K562 (cell line): ENCODE results near the gene RHOC. TPM values are rescaled to one million over a fixed set of nuclear protein-coding genes. Genes with fewer than 3 reads are reported as not detected.

Experiments used
- ATAC-seq: fragments of 200-7000 bp; cut with Tn5 transposase; 3 replicates; pipeline ENCODE4 v1.9.1; 2020; ENCODE audit warnings: moderate library complexity
- BruUV-seq: library from RNA; stranded (reverse); fragments of 400-500 nt; replicated peaks from 2 replicates; lab custom pipeline; 2021; lab: Mats Ljungman, UMichigan
- CTCF ChIA-PET: fragments of 300-600 bp; formaldehyde crosslinking; extraction: SDS; loops from one replicate; lab custom pipeline; 2021; ENCODE audit warnings: low intra/inter-chr PET ratio; lab: Yijun Ruan, JAX
- POLR2A ChIA-PET: fragments of 300-600, 350-650 bp; sonication (Branson Sonifier 250); formaldehyde crosslinking; extraction: SDS; loops from one replicate; lab custom pipeline; 2021; ENCODE audit warnings: antibody characterized with exemption, inconsistent platforms; lab: Yijun Ruan, JAX
- DNase-seq, 4 experiments: peaks; one replicate each; pipeline versions ENCODE4 v3.0.0 to v3.0.0-alpha.2; 2011 to 2018; ENCODE audit warnings: low spot score in 3 of 4, mixed read lengths in 3 of 4; ENCODE audit errors: extremely low read depth in 1 of 4
- FAIRE-seq: peaks from 2 replicates; lab custom pipeline; 2011; peaks lifted over from hg19 to GRCh38; lab: Jason Lieb, UNC
- H2AFZ ChIP-seq: 2 replicates; pipeline ENCODE4 v1.6.0; 2011; ENCODE audit warnings: low read depth, low read length, control low read depth, inconsistent platforms
- H3K27ac ChIP-seq: fragments of 200-600 bp; 3 replicates; pipeline ENCODE4 v1.8.0; 2011; ENCODE audit warnings: low read depth, mild to moderate bottlenecking, control low read depth, inconsistent platforms, low read length, moderate library complexity, mixed read lengths; ENCODE audit errors: extremely low read depth
- H3K27me3 ChIP-seq, 2 experiments: fragments of 300-600 bp in 1 of 2; 2 replicates in 1 of 2; 3 replicates in 1 of 2; pipeline versions ENCODE4 v1.6.0 to v1.8.0; 2011; ENCODE audit warnings: inconsistent platforms in 2 of 2, low read length in 2 of 2, mild to moderate bottlenecking in 1 of 2, mixed read lengths in 1 of 2, moderate library complexity in 1 of 2; ENCODE audit not compliant: control insufficient read depth in 2 of 2, insufficient read depth in 2 of 2
- H3K36me3 ChIP-seq: fragments of 300-600 bp; 3 replicates; pipeline ENCODE4 v1.8.0; 2011; ENCODE audit warnings: mild to moderate bottlenecking, low read length, inconsistent platforms; ENCODE audit not compliant: control insufficient read depth, insufficient read depth
- H3K4me1 ChIP-seq, 2 experiments: fragments of 200-600 bp in 1 of 2; replicated peaks in 1 of 2; 2 replicates in 1 of 2; 3 replicates in 1 of 2; pipeline versions ENCODE4 v1.5.1 to v1.8.0; 2011; ENCODE audit warnings: inconsistent platforms in 2 of 2, low read length in 2 of 2, mild to moderate bottlenecking in 1 of 2, mixed read lengths in 1 of 2, moderate library complexity in 1 of 2; ENCODE audit not compliant: control insufficient read depth in 2 of 2, insufficient read depth in 2 of 2
- H3K4me2 ChIP-seq: 2 replicates; pipeline ENCODE4 v1.6.1; 2011; ENCODE audit warnings: low read length, control low read depth, inconsistent platforms, mixed read lengths; ENCODE audit not compliant: insufficient read depth
- H3K4me3 ChIP-seq: fragments of 200-600 bp; sonication (generic), shearing (Covaris generic); 2 replicates; pipeline ENCODE4 v1.5.1; 2016; ENCODE audit warnings: control low read depth, inconsistent platforms
- H3K79me2 ChIP-seq: fragments of 200-600 bp; 3 replicates; pipeline ENCODE4 v1.8.0; 2011; ENCODE audit warnings: low read length, inconsistent platforms; ENCODE audit not compliant: control insufficient read depth, insufficient read depth
- H3K9ac ChIP-seq, 2 experiments: 2 replicates each; pipeline versions ENCODE4 v1.6.0 to v1.6.1; 2011; ENCODE audit warnings: low read depth in 2 of 2, low read length in 2 of 2, control low read depth in 1 of 2, inconsistent platforms in 1 of 2, mild to moderate bottlenecking in 1 of 2, mixed read lengths in 1 of 2; ENCODE audit not compliant: insufficient read depth in 1 of 2
- H3K9me1 ChIP-seq: one replicate; pipeline ENCODE4 v1.6.0; 2011; ENCODE audit warnings: inconsistent platforms, mild to moderate bottlenecking, low read length, moderate library complexity; ENCODE audit not compliant: control insufficient read depth, insufficient read depth
- H3K9me3 ChIP-seq: replicated peaks from 2 replicates; pipeline ENCODE4 v1.5.1; 2011; ENCODE audit warnings: low read depth, low read length, inconsistent platforms; ENCODE audit not compliant: control insufficient read depth, insufficient read depth
- H4K20me1 ChIP-seq: replicated peaks from 2 replicates; pipeline ENCODE4 v1.6.1; 2011; ENCODE audit warnings: low read length, inconsistent platforms, mixed read lengths; ENCODE audit not compliant: control insufficient read depth, insufficient read depth
- ADNP ChIP-seq: fragments of 200-800 bp; sonication (Bioruptor generic); IDR thresholded peaks from 2 replicates; pipeline ENCODE4 v1.6.1; 2016; ENCODE audit warnings: missing genetic modification characterization, missing compliant biosample characterization
- BRD4 ChIP-seq: fragments of 200-600 bp; sonication (generic); IDR thresholded peaks from 2 replicates; pipeline ENCODE4 v1.6.1; 2017; ENCODE audit warnings: inconsistent platforms
- E2F3 ChIP-seq: fragments of 250-450 bp; sonication (Bioruptor Pico); IDR thresholded peaks from 2 replicates; pipeline ENCODE4 v1.4.0; 2020; ENCODE audit warnings: mild to moderate bottlenecking
- FOXP1 ChIP-seq: sonication (generic); formaldehyde crosslinking; IDR thresholded peaks from 2 replicates; pipeline ENCODE4 v1.8.0; 2022; ENCODE audit warnings: mild to moderate bottlenecking, missing genetic modification reagents
- ID3 ChIP-seq, 2 experiments: fragments of 250-450 bp in 1 of 2; fragments of 450-650 bp in 1 of 2; sonication (Bioruptor Pico) in 1 of 2; IDR thresholded peaks; 2 replicates each; pipeline versions ENCODE4 v1.6.1 to v1.8.0; 2016 to 2021; ENCODE audit warnings: mild to moderate bottlenecking in 2 of 2, moderate library complexity in 2 of 2, missing compliant biosample characterization in 1 of 2, missing genetic modification characterization in 1 of 2
- MTA2 ChIP-seq: fragments of 450-650 bp; IDR thresholded peaks from 2 replicates; pipeline ENCODE4 v1.6.1; 2016; ENCODE audit warnings: low read depth
- RBM34 ChIP-seq: fragments of 200-400 bp; formaldehyde crosslinking; IDR thresholded peaks from 2 replicates; pipeline ENCODE4 v1.6.1; 2018; ENCODE audit warnings: low read length, borderline replicate concordance; ENCODE audit not compliant: insufficient read depth
- TAF15 ChIP-seq: fragments of 200-400 bp; formaldehyde crosslinking; IDR thresholded peaks from 2 replicates; pipeline ENCODE4 v1.6.1; 2017; ENCODE audit warnings: mild to moderate bottlenecking, low read depth, low read length, moderate library complexity
- ZFX ChIP-seq: sonication (generic); formaldehyde crosslinking; IDR thresholded peaks from 2 replicates; pipeline ENCODE4 v1.8.0; 2022; ENCODE audit warnings: mild to moderate bottlenecking, missing genetic modification reagents, moderate library complexity
- ZNF347 ChIP-seq: fragments of 450-650 bp; formaldehyde crosslinking; IDR thresholded peaks from 2 replicates; pipeline ENCODE4 v1.4.0; 2020; ENCODE audit warnings: low read depth, mild to moderate bottlenecking, moderate library complexity
- ZNF431 ChIP-seq: sonication (generic); formaldehyde crosslinking; IDR thresholded peaks from 2 replicates; pipeline ENCODE4 v1.8.0; 2022; ENCODE audit warnings: mild to moderate bottlenecking, missing genetic modification reagents
- ZNF444 ChIP-seq: fragments of 250-450 bp; sonication (Bioruptor Pico); IDR thresholded peaks from 2 replicates; pipeline ENCODE4 v1.4.0; 2020; ENCODE audit warnings: mild to moderate bottlenecking, moderate library complexity
- ZNF695 ChIP-seq: fragments of 450-650 bp; formaldehyde crosslinking; IDR thresholded peaks from 2 replicates; pipeline ENCODE4 v1.4.0; 2020; ENCODE audit warnings: mild to moderate bottlenecking, moderate library complexity
- ZNF77 ChIP-seq: fragments of 250-450 bp; sonication (Bioruptor Pico); IDR thresholded peaks from 2 replicates; pipeline ENCODE4 v1.5.0; 2020
- WGBS: fragments of 100-300 bp; shearing (Covaris generic); methylation state at CpG from one replicate; pipeline ENCODE4 v1.1.6; 2016; ENCODE audit warnings: low coverage, mixed read lengths; ENCODE audit not compliant: insufficient coverage; ENCODE audit errors: missing lambda C conversion rate; 5-methylcytosine and 5-hydroxymethylcytosine counted together
- in situ Hi-C: fragments of 300-500 bp; cut with MboI; formaldehyde crosslinking; loops from 4 replicates; pipeline ENCODE4 v1.15.0; 2018; ENCODE audit warnings: inconsistent platforms, mixed read lengths
- intact Hi-C: fragments of 100-400 bp; cut with micrococcal nuclease; formaldehyde crosslinking; loops from 2 replicates; pipeline ENCODE4 v1.14.2; 2022
- polyA plus RNA-seq, 8 experiments: library from polyadenylated mRNA; depleted of rRNA in 4 of 8; stranded (reverse) in 5 of 8; unstranded in 3 of 8; fragments of >200 nt; fragmentation: Nextera tagmentation in 2 of 8; fragmentation: Illumina TruSeq in 1 of 8; extraction: Ambion mirVana in 2 of 8; extraction: Trizol in 1 of 8; gene quantifications; 2 replicates each; pipeline versions ENCODE4 v1.2.1 to v1.2.3, GENCODE V29; 2011 to 2014; ENCODE audit warnings: inconsistent platforms in 1 of 8, missing spikeins in 1 of 8
- total RNA-seq, 7 experiments: library from RNA; depleted of rRNA in 6 of 7; stranded (reverse); fragments of >200 nt in 6 of 7; fragmentation: Illumina TruSeq in 2 of 7; extraction: Trizol in 2 of 7; gene quantifications; 2 replicates each; pipeline versions ENCODE4 v1.2.1 to v1.2.3, GENCODE V29; 2011 to 2021; ENCODE audit warnings: low replicate concordance in 1 of 7
- TF ChIP-seq, protein P1 (sequence below): fragments of 200-400 bp; formaldehyde crosslinking; IDR thresholded peaks from 2 replicates; pipeline ENCODE4 v1.6.1; 2017; ENCODE audit warnings: mild to moderate bottlenecking, low read depth, low read length, moderate library complexity

Gene RHOC
- total and polyA plus RNA-seq, 9 of the 15 experiments (the other 6 are each of a cell fraction or from before 2014, with no cell fraction given) = 35.2 to 364 (median 204) TPM

GRCh38 chr1:112706505-112707220 is at the start of gene RHOC (continued):
- TF ChIP-seq ZNF77 (CRISPR knock-in tag) (no peak), FOXP1 (CRISPR knock-in tag) (0 out of 2 replicates have a peak, but pooled peaks have one; percentile 18), TAF15 (no peak), ADNP (no peak), BRD4 (no peak), E2F3 (CRISPR knock-in tag) (0 out of 2 replicates have a peak, but pooled peaks have one; percentile 26), RBM34 (no peak), MTA2 (no peak)

- no TSS peak for BruUV-seq
- POLR2A ChIA-PET = interaction anchor here (1.2 to 1.4 kb wide), 2 partner anchors 11 to 38 kb away, joined by 3 read pairs; no protein-coding TSS in a partner anchor
- H3K4me2 ChIP-seq = no peak overlapping the region
- peaks cover 26 to 27% of the 10 kb centered on the region in 2 experiments for H3K27me3 ChIP-seq
- H4K20me1 ChIP-seq = no peaks in the 10 kb centered on the region
- no peaks in the 10 kb centered on the region for H3K4me1 ChIP-seq
- H3K9me3 ChIP-seq = no peaks in the 10 kb centered on the region
- in situ Hi-C loops = no loop called here
- CTCF ChIA-PET = no interaction called here
- no peak overlapping the region for H3K9ac ChIP-seq
- no peaks in the 10 kb centered on the region for H3K36me3 ChIP-seq
- no peaks in the 10 kb centered on the region for H3K9me1 ChIP-seq
- TF ChIP-seq ZFX (CRISPR knock-in tag) = no peak
- no peak for TF ChIP-seq ZNF444 (CRISPR knock-in tag)
- no peak for TF ChIP-seq ZNF695 (CRISPR knock-in tag)
- TF ChIP-seq, protein P1, sequence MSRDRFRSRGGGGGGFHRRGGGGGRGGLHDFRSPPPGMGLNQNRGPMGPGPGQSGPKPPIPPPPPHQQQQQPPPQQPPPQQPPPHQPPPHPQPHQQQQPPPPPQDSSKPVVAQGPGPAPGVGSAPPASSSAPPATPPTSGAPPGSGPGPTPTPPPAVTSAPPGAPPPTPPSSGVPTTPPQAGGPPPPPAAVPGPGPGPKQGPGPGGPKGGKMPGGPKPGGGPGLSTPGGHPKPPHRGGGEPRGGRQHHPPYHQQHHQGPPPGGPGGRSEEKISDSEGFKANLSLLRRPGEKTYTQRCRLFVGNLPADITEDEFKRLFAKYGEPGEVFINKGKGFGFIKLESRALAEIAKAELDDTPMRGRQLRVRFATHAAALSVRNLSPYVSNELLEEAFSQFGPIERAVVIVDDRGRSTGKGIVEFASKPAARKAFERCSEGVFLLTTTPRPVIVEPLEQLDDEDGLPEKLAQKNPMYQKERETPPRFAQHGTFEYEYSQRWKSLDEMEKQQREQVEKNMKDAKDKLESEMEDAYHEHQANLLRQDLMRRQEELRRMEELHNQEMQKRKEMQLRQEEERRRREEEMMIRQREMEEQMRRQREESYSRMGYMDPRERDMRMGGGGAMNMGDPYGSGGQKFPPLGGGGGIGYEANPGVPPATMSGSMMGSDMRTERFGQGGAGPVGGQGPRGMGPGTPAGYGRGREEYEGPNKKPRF = no peak
- TF ChIP-seq ID3 (CRISPR knock-in tag; IDR thresholded peaks at IDR 0.05) = no peak
- TF ChIP-seq ID3 (tag; IDR thresholded peaks at IDR 0.05) = no peak
- no peak for TF ChIP-seq ZNF431 (CRISPR knock-in tag)
- no peak for TF ChIP-seq ZNF347
- no peak overlapping the region for H3K27ac ChIP-seq
- intact Hi-C loops = no loop called here
- H3K79me2 ChIP-seq = no peaks in the 10 kb centered on the region
- H2AFZ ChIP-seq = no peak overlapping the region
- H3K4me3 ChIP-seq = no peak overlapping the region
- no peak for DNase-seq
- ATAC-seq = no peak
- FAIRE-seq = no peak
- 0% methylated on average over 1 of the region's 1 CpG for WGBS
These were observed 47.2 kb upstream of the RHOC start for GRCh38 chr1:112754116-112754628.
